Subcutaneous abdominal adipose tissue (tissue), 5 donors: ENCODE results near the gene DNAH14.

Experiments used
- H3K27ac ChIP-seq: one replicate; pipeline ENCODE4 v1.7.0; 2013; ENCODE audit warnings: low read depth, mild to moderate bottlenecking, inconsistent platforms, low read length, moderate library complexity
- H3K27me3 ChIP-seq, 5 donors: one replicate each; pipeline ENCODE4 v1.7.0; 2013; ENCODE audit warnings: low read length in 5 of 5, inconsistent platforms in 1 of 5; ENCODE audit not compliant: control insufficient read depth in 5 of 5, insufficient read depth in 4 of 5
- H3K36me3 ChIP-seq, 5 donors: one replicate each; pipeline ENCODE4 v1.7.0; 2013; ENCODE audit warnings: low read length in 5 of 5; ENCODE audit not compliant: control insufficient read depth in 5 of 5, insufficient read depth in 5 of 5
- H3K4me1 ChIP-seq, 5 donors: one replicate each; pipeline ENCODE4 v1.7.0; 2013; ENCODE audit warnings: low read length in 5 of 5, mild to moderate bottlenecking in 3 of 5, moderate library complexity in 1 of 5; ENCODE audit not compliant: control insufficient read depth in 5 of 5, insufficient read depth in 5 of 5
- H3K4me3 ChIP-seq, 5 donors: one replicate each; pipeline ENCODE4 v1.7.0; 2013; ENCODE audit warnings: low read length in 5 of 5, low read depth in 1 of 5
- H3K9ac ChIP-seq, 5 donors: one replicate each; pipeline ENCODE4 v1.7.0; 2013; ENCODE audit warnings: low read length in 5 of 5, mild to moderate bottlenecking in 4 of 5, moderate library complexity in 3 of 5
- H3K9me3 ChIP-seq, 5 donors: one replicate each; pipeline ENCODE4 v1.7.0; 2013; ENCODE audit warnings: low read length in 5 of 5; ENCODE audit not compliant: control insufficient read depth in 5 of 5
- donor health status: healthy.
- donor health status: healthy.
- donor health status: healthy.
- donor health status: healthy.
- donor health status: healthy.

The DNAH14 gene

GRCh38 chr1:225343618-225344017 lies 414.1 kb downstream of the DNAH14 start:
- H3K4me1 ChIP-seq, result no peaks in the 10 kb centered on the region
- no peak overlapping the region for H3K9ac ChIP-seq
- H3K9me3 ChIP-seq, result peaks cover 0 to 3% (median 0%) of the 10 kb centered on the region in 5 donors
- no peak overlapping the region for H3K4me3 ChIP-seq
- H3K36me3 ChIP-seq, result no peaks in the 10 kb centered on the region
- peaks cover 0 to 3% (median 0%) of the 10 kb centered on the region in 5 donors for H3K27me3 ChIP-seq
- no peak overlapping the region for H3K27ac ChIP-seq

DNA sequence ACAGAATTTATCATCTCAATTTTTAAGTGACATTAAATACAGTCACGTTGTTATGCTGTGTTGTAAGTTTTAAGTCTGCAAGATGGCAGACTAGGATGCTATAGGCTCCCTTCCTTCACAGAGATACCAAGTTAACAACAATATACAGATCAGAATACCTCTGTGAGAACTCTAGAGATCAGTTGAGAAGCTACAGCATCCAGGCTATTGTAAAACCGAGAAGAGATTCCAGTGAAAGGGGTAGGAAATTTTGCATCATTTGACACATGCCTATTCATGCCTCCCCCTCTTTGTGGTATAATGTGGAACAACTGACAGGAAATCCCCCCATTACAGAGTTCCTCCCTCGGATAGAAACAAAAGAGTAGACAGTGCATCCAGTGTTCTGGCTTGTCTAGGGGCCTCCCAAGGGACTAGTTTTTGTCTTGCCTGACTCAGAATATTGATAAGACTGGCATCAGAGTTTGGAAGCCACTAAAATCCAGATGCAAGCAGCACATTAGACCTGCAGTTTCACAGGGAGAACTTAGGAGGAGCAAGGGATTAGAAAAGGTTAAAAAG lies 417.7 kb downstream of the DNAH14 start:
- Histone ChIP-seq H3K36me3 (no peaks in the 10 kb centered on the region), H3K27me3 (peaks cover 0 to 3% (median 0%) of the 10 kb centered on the region in 5 donors), H3K9me3 (peaks cover 0 to 3% (median 0%) of the 10 kb centered on the region in 5 donors), H3K4me3 (no peak overlapping the region), H3K27ac (no peak overlapping the region), H3K9ac (no peak overlapping the region), H3K4me1 (no peaks in the 10 kb centered on the region)

DNA sequence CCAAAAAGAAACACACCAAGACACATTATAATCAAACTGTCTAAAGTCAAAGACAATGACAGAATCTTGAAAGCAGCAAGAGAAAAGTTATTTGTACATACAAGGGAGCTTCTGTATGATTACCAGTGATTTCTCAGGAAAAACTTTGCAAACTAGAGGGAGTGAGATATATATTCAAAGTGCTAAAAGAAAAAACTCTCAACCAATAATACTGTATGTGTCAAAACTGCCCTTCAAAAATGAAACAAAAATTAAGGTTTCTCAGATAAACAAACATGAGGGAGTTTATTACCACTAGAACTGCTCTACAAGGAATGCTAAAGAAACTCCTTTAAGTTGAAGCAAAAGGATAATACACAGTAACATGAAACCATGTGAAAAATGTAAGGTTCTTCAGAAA lies 418.9 kb downstream of the DNAH14 start:
- Histone ChIP-seq H3K4me3 (no peak overlapping the region), H3K4me1 (no peaks in the 10 kb centered on the region), H3K27ac (no peak overlapping the region), H3K9ac (no peak overlapping the region), H3K36me3 (no peaks in the 10 kb centered on the region), H3K9me3 (peaks cover 0 to 3% (median 0%) of the 10 kb centered on the region in 5 donors), H3K27me3 (no peaks in the 10 kb centered on the region)

GRCh38 chr1:225349826-225350225 lies 420.4 kb downstream of the DNAH14 start:
- H3K4me3 ChIP-seq, result no peak overlapping the region
- no peaks in the 10 kb centered on the region for H3K27me3 ChIP-seq
- peaks cover 0 to 2% (median 0%) of the 10 kb centered on the region in 5 donors for H3K4me1 ChIP-seq
- peaks cover 0 to 3% (median 0%) of the 10 kb centered on the region in 5 donors for H3K9me3 ChIP-seq
- H3K27ac ChIP-seq, result no peak overlapping the region
- no peak overlapping the region for H3K9ac ChIP-seq
- H3K36me3 ChIP-seq, result no peaks in the 10 kb centered on the region

DNA sequence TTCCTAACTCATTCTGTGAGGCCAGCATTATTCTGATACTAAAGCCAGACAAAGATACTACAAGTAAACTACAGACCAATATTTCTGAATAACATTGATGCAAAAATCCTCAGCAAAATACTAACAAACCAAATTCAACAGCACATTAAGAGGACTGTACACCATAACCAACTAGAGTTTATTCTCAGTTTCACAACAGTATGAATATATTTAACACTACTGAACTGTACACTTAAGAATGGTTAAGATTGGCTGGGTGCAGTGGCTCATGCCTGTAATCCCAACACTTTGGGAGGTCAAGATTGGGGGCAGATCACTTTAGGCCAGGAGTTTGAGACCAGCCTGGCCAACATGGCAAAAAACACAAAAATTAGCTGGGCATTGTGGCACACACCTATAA lies 421.4 kb downstream of the DNAH14 start:
- H3K9ac ChIP-seq, result no peak overlapping the region
- peaks cover 0 to 4% (median 0%) of the 10 kb centered on the region in 5 donors for H3K4me1 ChIP-seq
- H3K27ac ChIP-seq, result no peak overlapping the region
- peaks cover 0 to 3% (median 0%) of the 10 kb centered on the region in 5 donors for H3K9me3 ChIP-seq
- H3K4me3 ChIP-seq, result no peak overlapping the region
- H3K36me3 ChIP-seq, result no peaks in the 10 kb centered on the region
- H3K27me3 ChIP-seq, result no peaks in the 10 kb centered on the region

DNA sequence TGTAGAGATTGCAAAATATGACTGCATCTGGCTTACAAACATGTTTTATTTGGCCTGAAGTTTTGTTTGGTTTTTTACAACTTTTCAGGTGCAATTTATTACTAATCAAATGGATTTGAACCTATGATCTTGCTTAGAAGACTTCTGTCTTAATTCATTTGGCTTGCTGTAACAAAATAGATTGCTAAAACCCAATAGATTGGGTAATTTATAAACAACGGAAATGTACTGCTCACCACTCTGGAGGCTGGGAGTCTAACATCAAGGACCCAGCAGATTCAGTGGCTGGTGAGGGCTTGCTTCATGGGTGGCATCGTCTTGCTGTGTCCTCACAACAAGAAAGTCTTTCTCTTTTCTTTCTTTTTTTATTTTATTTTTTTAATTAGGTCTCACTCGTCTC lies 425.4 kb downstream of the DNAH14 start:
- Histone ChIP-seq H3K4me3 (no peak overlapping the region), H3K9me3 (no peaks in the 10 kb centered on the region), H3K27ac (no peak overlapping the region), H3K36me3 (no peaks in the 10 kb centered on the region), H3K27me3 (no peaks in the 10 kb centered on the region), H3K4me1 (peaks cover 0 to 4% (median 0%) of the 10 kb centered on the region in 5 donors), H3K9ac (no peak overlapping the region)

DNA sequence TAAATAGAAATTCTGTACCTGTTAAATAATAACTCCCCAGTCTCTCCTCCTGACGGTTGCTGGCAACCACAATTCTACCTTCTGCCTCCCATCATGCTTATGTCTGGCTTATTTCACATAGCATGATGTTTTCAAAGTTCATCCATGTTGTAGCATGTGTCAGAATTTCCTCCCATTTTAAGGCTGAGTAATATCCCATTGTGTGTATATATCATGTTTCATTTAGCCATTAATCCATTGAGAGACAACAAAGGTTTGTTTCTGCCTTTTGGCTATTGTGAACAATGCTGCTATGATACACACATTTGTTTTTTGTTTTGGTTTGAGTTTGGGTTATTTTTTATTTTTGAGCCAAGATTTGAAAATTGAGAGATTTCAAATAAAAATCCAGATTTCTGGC lies 426.4 kb downstream of the DNAH14 start:
- no peak overlapping the region for H3K27ac ChIP-seq
- H3K9ac ChIP-seq, result no peak overlapping the region
- H3K4me1 ChIP-seq, result peaks cover 0 to 4% (median 0%) of the 10 kb centered on the region in 5 donors
- H3K9me3 ChIP-seq, result no peaks in the 10 kb centered on the region
- H3K4me3 ChIP-seq, result no peak overlapping the region
- no peaks in the 10 kb centered on the region for H3K36me3 ChIP-seq
- no peaks in the 10 kb centered on the region for H3K27me3 ChIP-seq

- H3K9ac ChIP-seq, result no peak overlapping the region
- no peaks in the 10 kb centered on the region for H3K9me3 ChIP-seq
- H3K4me1 ChIP-seq, result no peaks in the 10 kb centered on the region
- H3K36me3 ChIP-seq, result no peaks in the 10 kb centered on the region
- no peak overlapping the region for H3K4me3 ChIP-seq
- no peak overlapping the region for H3K27ac ChIP-seq
- H3K27me3 ChIP-seq, result no peaks in the 10 kb centered on the region
These were observed 430.6 kb downstream of the DNAH14 start for GRCh38 chr1:225360119-225360518.

DNA sequence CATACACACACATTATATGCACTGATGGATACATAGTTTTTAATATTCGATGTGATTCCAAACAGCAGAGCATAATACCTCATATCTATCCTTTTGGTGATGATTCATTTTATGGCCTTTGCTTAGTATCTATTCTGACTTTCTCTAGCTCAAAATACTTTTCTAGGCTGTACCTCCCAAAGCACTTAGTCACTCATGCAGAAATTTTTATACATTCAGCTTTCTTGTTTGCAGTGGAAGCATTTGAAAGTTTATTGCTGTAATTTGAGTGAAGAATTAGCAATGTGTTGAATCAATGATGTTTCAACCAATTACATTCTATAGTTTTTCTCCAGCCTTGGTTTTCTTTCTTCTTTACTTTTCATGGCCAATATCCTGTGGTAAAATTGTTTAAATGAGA lies 431.7 kb downstream of the DNAH14 start:
- H3K9ac ChIP-seq, result no peak overlapping the region
- H3K36me3 ChIP-seq, result no peaks in the 10 kb centered on the region
- H3K4me1 ChIP-seq, result no peaks in the 10 kb centered on the region
- H3K4me3 ChIP-seq, result no peak overlapping the region
- no peak overlapping the region for H3K27ac ChIP-seq
- H3K9me3 ChIP-seq, result no peaks in the 10 kb centered on the region
- no peaks in the 10 kb centered on the region for H3K27me3 ChIP-seq

- H3K4me3 ChIP-seq, result no peak overlapping the region
- H3K4me1 ChIP-seq, result no peaks in the 10 kb centered on the region
- H3K27ac ChIP-seq, result no peak overlapping the region
- H3K9ac ChIP-seq, result no peak overlapping the region
- no peaks in the 10 kb centered on the region for H3K27me3 ChIP-seq
- no peaks in the 10 kb centered on the region for H3K9me3 ChIP-seq
- no peaks in the 10 kb centered on the region for H3K36me3 ChIP-seq
These were observed 433.3 kb downstream of the DNAH14 start for GRCh38 chr1:225362805-225363204.
